PC-9 (cell line): ENCODE data around the gene CKMT2. TPM values are rescaled to one million over a fixed set of nuclear protein-coding genes. Genes with fewer than 3 reads are reported as not detected.

Experiments used
- BruUV-seq: library from RNA; stranded (reverse); fragments of 400-500 nt; replicated peaks from 2 replicates; lab custom pipeline; 2021; lab: Mats Ljungman, UMichigan
- CTCF ChIA-PET: fragments of 300-600 bp; sonication (Branson Sonifier 250); formaldehyde crosslinking; loops from one replicate; lab custom pipeline; 2022; ENCODE audit warnings: antibody characterized with exemption; lab: Charles Lee
- POLR2A ChIA-PET: fragments of 300-600 bp; sonication (Branson Sonifier 250); formaldehyde crosslinking; loops from one replicate; lab custom pipeline; 2022; ENCODE audit warnings: antibody characterized with exemption; ENCODE audit not compliant: unreplicated experiment; lab: Charles Lee
- DNase-seq, 2 experiments: peaks; one replicate each; pipeline versions ENCODE4 v3.0.0 to v3.0.0-alpha.2; 2015 to 2022; ENCODE audit warnings: mixed read lengths in 1 of 2
- H2AFZ ChIP-seq: fragments of 200-600 bp; sonication (generic); 2 replicates; pipeline ENCODE4 v1.8.1; 2017; ENCODE audit warnings: antibody characterized with exemption
- H3F3A ChIP-seq: fragments of 200-600 bp; sonication (generic); 2 replicates; pipeline ENCODE4 v1.8.1; 2017; ENCODE audit warnings: antibody characterized with exemption, mild to moderate bottlenecking, low read depth; ENCODE audit not compliant: insufficient read depth
- H3K27ac ChIP-seq: fragments of 200-600 bp; sonication (generic); 2 replicates; pipeline ENCODE4 v1.6.1; 2016; ENCODE audit warnings: mixed run types
- H3K27me3 ChIP-seq: fragments of 200-600 bp; sonication (generic); 2 replicates; pipeline ENCODE4 v1.6.1; 2016; ENCODE audit warnings: low read depth, mixed run types; ENCODE audit not compliant: insufficient read depth
- H3K36me3 ChIP-seq: fragments of 200-600 bp; sonication (generic); 2 replicates; pipeline ENCODE4 v1.6.1; 2016; ENCODE audit warnings: low read depth, mixed run types
- H3K4me1 ChIP-seq: fragments of 200-600 bp; sonication (generic); replicated peaks from 2 replicates; pipeline ENCODE4 v1.6.1; 2016; ENCODE audit warnings: mixed run types; ENCODE audit not compliant: insufficient read depth
- H3K4me2 ChIP-seq: fragments of 200-600 bp; sonication (generic); 2 replicates; pipeline ENCODE4 v1.6.1; 2017; ENCODE audit warnings: mixed run types
- H3K4me3 ChIP-seq: fragments of 200-600 bp; sonication (generic); 2 replicates; pipeline ENCODE4 v1.6.1; 2016; ENCODE audit warnings: mixed run types
- H3K79me2 ChIP-seq: fragments of 200-600 bp; sonication (generic); 2 replicates; pipeline ENCODE4 v1.6.1; 2017; ENCODE audit warnings: low read depth, mixed run types
- H3K9me2 ChIP-seq: fragments of 200-600 bp; sonication (generic); 2 replicates; pipeline ENCODE4 v1.8.1; 2017; ENCODE audit warnings: mild to moderate bottlenecking; ENCODE audit not compliant: insufficient read depth
- H3K9me3 ChIP-seq: fragments of 200-600 bp; sonication (generic); 2 replicates; pipeline ENCODE4 v1.8.1; 2016; ENCODE audit warnings: low read depth; ENCODE audit not compliant: insufficient read depth
- H4K20me1 ChIP-seq: fragments of 200-600 bp; sonication (generic); 2 replicates; pipeline ENCODE4 v1.8.1; 2017; ENCODE audit not compliant: insufficient read depth
- CTCF ChIP-seq: fragments of 200-600 bp; sonication (generic); conservative IDR thresholded peaks from 2 replicates; pipeline ENCODE4 v1.6.1; 2017; ENCODE audit warnings: mixed run types, antibody characterized with exemption, mild to moderate bottlenecking, moderate library complexity
- EZH2 ChIP-seq: fragments of 200-600 bp; sonication (generic); IDR thresholded peaks from 2 replicates; pipeline ENCODE4 v1.8.0; 2017; ENCODE audit warnings: antibody characterized with exemption, low read depth
- intact Hi-C: fragments of 100-400 bp; cut with micrococcal nuclease; formaldehyde crosslinking; loops from one replicate; pipeline ENCODE4 v1.10.0; 2022; ENCODE audit not compliant: unreplicated experiment
- total RNA-seq: library from RNA; stranded (reverse); gene quantifications from 2 replicates; pipeline ENCODE4 v1.2.3, GENCODE V29; 2021

The CKMT2 gene
- total RNA-seq, 1 experiment from 2014 or later, result not detected

- ChIA-PET POLR2A (no interaction called here), CTCF (no interaction called here)
- Histone ChIP-seq H3K27me3 (no peaks in the 10 kb centered on the region), H4K20me1 (no peaks in the 10 kb centered on the region), H3K79me2 (no peaks in the 10 kb centered on the region), H3K36me3 (no peaks in the 10 kb centered on the region), H3K4me3 (no peak overlapping the region), H3K4me2 (no peak overlapping the region), H3K9me2 (no peaks in the 10 kb centered on the region), H3F3A (no peaks in the 10 kb centered on the region), H3K9me3 (no peaks in the 10 kb centered on the region), H3K27ac (no peak overlapping the region), H2AFZ (no peak overlapping the region), H3K4me1 (no peaks in the 10 kb centered on the region)
- no peak for DNase-seq
- intact Hi-C loops, result no loop called here
- BruUV-seq, result no TSS peak
- TF ChIP-seq CTCF, result no peak
- no peak for TF ChIP-seq EZH2
Measured at GRCh38 chr5:81230416-81230815, 2.7 kb upstream of the CKMT2 start.

- Histone ChIP-seq H4K20me1 (no peaks in the 10 kb centered on the region), H3K36me3 (no peaks in the 10 kb centered on the region), H3K4me3 (no peak overlapping the region), H3K4me2 (no peak overlapping the region), H3K27me3 (no peaks in the 10 kb centered on the region), H3F3A (no peaks in the 10 kb centered on the region), H3K9me2 (no peaks in the 10 kb centered on the region), H3K79me2 (no peaks in the 10 kb centered on the region), H3K4me1 (no peaks in the 10 kb centered on the region), H2AFZ (no peak overlapping the region), H3K27ac (no peak overlapping the region), H3K9me3 (no peaks in the 10 kb centered on the region)
- intact Hi-C loops, result no loop called here
- ChIA-PET POLR2A (no interaction called here), CTCF (no interaction called here)
- DNase-seq, result no peak
- TF ChIP-seq EZH2 (no peak), CTCF (no peak)
- BruUV-seq, result no TSS peak
Measured at GRCh38 chr5:81232464-81233079, 550 bp upstream of the CKMT2 start.

- no peak overlapping the region for H2AFZ ChIP-seq
- H3K9me2 ChIP-seq, result no peaks in the 10 kb centered on the region
- H4K20me1 ChIP-seq, result no peaks in the 10 kb centered on the region
- no peak overlapping the region for H3K27ac ChIP-seq
- H3K27me3 ChIP-seq, result no peaks in the 10 kb centered on the region
- no peaks in the 10 kb centered on the region for H3K4me1 ChIP-seq
- intact Hi-C loops, result no loop called here
- ChIA-PET CTCF (no interaction called here), POLR2A (interaction anchor here (0.5 kb wide), 1 partner anchor 1044 kb away, joined by 6 read pairs; no protein-coding TSS in a partner anchor)
- H3F3A ChIP-seq, result no peaks in the 10 kb centered on the region
- H3K36me3 ChIP-seq, result no peaks in the 10 kb centered on the region
- DNase-seq, result no peak
- H3K9me3 ChIP-seq, result no peaks in the 10 kb centered on the region
- TF ChIP-seq EZH2 (no peak), CTCF (no peak)
- no peaks in the 10 kb centered on the region for H3K79me2 ChIP-seq
- BruUV-seq, result no TSS peak
- no peak overlapping the region for H3K4me3 ChIP-seq
- H3K4me2 ChIP-seq, result no peak overlapping the region
Measured at GRCh38 chr5:81234299-81234698, 1.2 kb downstream of the CKMT2 start.
